ENCODE measurements around the gene CAPN8. TPM values are rescaled to one million over a fixed set of nuclear protein-coding genes. Genes with fewer than 3 reads are reported as not detected.

Gene CAPN8
- total RNA-seq, 1 experiment from 2014 or later: 5.7 TPM

- H3K36me3 Mint-ChIP-seq (ENCODE audit: insufficient read depth, unreplicated experiment): no peaks in the 10 kb centered on the region
- no peak overlapping the region for H3K27ac Mint-ChIP-seq (ENCODE audit: low read depth, unreplicated experiment)
- no peak overlapping the region for H3K4me3 Mint-ChIP-seq (ENCODE audit: unreplicated experiment)
- no peaks in the 10 kb centered on the region for H3K9me3 Mint-ChIP-seq (ENCODE audit: unreplicated experiment)
- intact Hi-C loops (cut with micrococcal nuclease): no loop called here
- no TSS peak for BruUV-seq (replicated peaks)
- CTCF ChIA-PET: interaction anchor here (0.9 to 1.9 kb wide), 4 partner anchors 10 to 417 kb away, joined by 3 to 8 read pairs (median 5); no protein-coding TSS in a partner anchor
- TF ChIP-seq CTCF (IDR thresholded peaks at IDR 0.05; ENCODE audit: unreplicated experiment): no peak
- H3K27me3 Mint-ChIP-seq (ENCODE audit: insufficient read depth, unreplicated experiment): peaks cover 11% of the 10 kb centered on the region
- POLR2A ChIA-PET: no interaction called here
- no peaks in the 10 kb centered on the region for H3K4me1 Mint-ChIP-seq (ENCODE audit: insufficient read depth, unreplicated experiment)
- no peak for DNase-seq (ENCODE audit: unreplicated experiment)
Measured at GRCh38 chr1:223539750-223540149, 125.8 kb downstream of the CAPN8 start.

GRCh38 chr1:223538981-223539380 lies 126.5 kb downstream of the CAPN8 start:
- no peaks in the 10 kb centered on the region for H3K4me1 Mint-ChIP-seq (ENCODE audit: insufficient read depth, unreplicated experiment)
- intact Hi-C loops (cut with micrococcal nuclease): no loop called here
- no peak overlapping the region for H3K4me3 Mint-ChIP-seq (ENCODE audit: unreplicated experiment)
- no peak for DNase-seq (ENCODE audit: unreplicated experiment)
- POLR2A ChIA-PET: interaction anchor here (0.8 kb wide), 1 partner anchor 12 kb away, joined by 3 read pairs; no protein-coding TSS in a partner anchor
- TF ChIP-seq CTCF (IDR thresholded peaks at IDR 0.05; ENCODE audit: unreplicated experiment): no peak
- H3K27me3 Mint-ChIP-seq (ENCODE audit: insufficient read depth, unreplicated experiment): peaks cover 14% of the 10 kb centered on the region
- BruUV-seq (replicated peaks): no TSS peak
- H3K36me3 Mint-ChIP-seq (ENCODE audit: insufficient read depth, unreplicated experiment): no peaks in the 10 kb centered on the region
- CTCF ChIA-PET: interaction anchor here (0.6 to 3.0 kb wide), 4 partner anchors 10 to 959 kb away, joined by 3 to 12 read pairs (median 7); no protein-coding TSS in a partner anchor
- no peak overlapping the region for H3K27ac Mint-ChIP-seq (ENCODE audit: low read depth, unreplicated experiment)
- H3K9me3 Mint-ChIP-seq (ENCODE audit: unreplicated experiment): no peaks in the 10 kb centered on the region

GRCh38 chr1:223535319-223535718 lies 130.2 kb downstream of the CAPN8 start:
- peaks cover 22% of the 10 kb centered on the region for H3K27me3 Mint-ChIP-seq (ENCODE audit: insufficient read depth, unreplicated experiment)
- no peaks in the 10 kb centered on the region for H3K36me3 Mint-ChIP-seq (ENCODE audit: insufficient read depth, unreplicated experiment)
- CTCF ChIA-PET: interaction anchor here (0.7 to 1.4 kb wide), 2 partner anchors 11 to 135 kb away, joined by 3 to 4 read pairs; no protein-coding TSS in a partner anchor
- no peaks in the 10 kb centered on the region for H3K4me1 Mint-ChIP-seq (ENCODE audit: insufficient read depth, unreplicated experiment)
- POLR2A ChIA-PET: interaction anchor here (1.2 kb wide), 1 partner anchor 27 kb away, joined by 3 read pairs; no protein-coding TSS in a partner anchor
- H3K27ac Mint-ChIP-seq (ENCODE audit: low read depth, unreplicated experiment): no peak overlapping the region
- no peaks in the 10 kb centered on the region for H3K9me3 Mint-ChIP-seq (ENCODE audit: unreplicated experiment)
- no peak overlapping the region for H3K4me3 Mint-ChIP-seq (ENCODE audit: unreplicated experiment)
- TF ChIP-seq CTCF (IDR thresholded peaks at IDR 0.05; ENCODE audit: unreplicated experiment): no peak
- no peak for DNase-seq (ENCODE audit: unreplicated experiment)
- BruUV-seq (replicated peaks): no TSS peak
- intact Hi-C loops (cut with micrococcal nuclease): no loop called here

- ChIA-PET POLR2A (interaction anchor here (0.6 kb wide), 1 partner anchor 43 kb away, joined by 4 read pairs; no protein-coding TSS in a partner anchor), CTCF (interaction anchor here (0.6 to 1.4 kb wide), 7 partner anchors 8 to 149 kb away, joined by 3 to 8 read pairs (median 4); no protein-coding TSS in a partner anchor)
- no peak overlapping the region for H3K27ac Mint-ChIP-seq (ENCODE audit: low read depth, unreplicated experiment)
- H3K9me3 Mint-ChIP-seq (ENCODE audit: unreplicated experiment): no peaks in the 10 kb centered on the region
- TF ChIP-seq CTCF (IDR thresholded peaks at IDR 0.05; ENCODE audit: unreplicated experiment): no peak
- H3K4me1 Mint-ChIP-seq (ENCODE audit: insufficient read depth, unreplicated experiment): no peaks in the 10 kb centered on the region
- H3K27me3 Mint-ChIP-seq (ENCODE audit: insufficient read depth, unreplicated experiment): peaks cover 22% of the 10 kb centered on the region
- no peak overlapping the region for H3K4me3 Mint-ChIP-seq (ENCODE audit: unreplicated experiment)
- intact Hi-C loops (cut with micrococcal nuclease): loop anchor here (5.0 kb wide), 1 partner anchor 742 kb away; no protein-coding TSS in a partner anchor
- DNase-seq (ENCODE audit: unreplicated experiment): no peak
- H3K36me3 Mint-ChIP-seq (ENCODE audit: insufficient read depth, unreplicated experiment): no peaks in the 10 kb centered on the region
- no TSS peak for BruUV-seq (replicated peaks)
Measured at GRCh38 chr1:223534677-223535076, 130.8 kb downstream of the CAPN8 start.
